SU-DHL-6 (cell line): Measurements from ENCODE around the gene EIF4E.
"Not testable (repeated sequence)": the region's sequence is repeated elsewhere in the genome, so short reads cannot be mapped to it uniquely, and the experiment has no call there.

Experiments used
- H2AFZ ChIP-seq: fragments of 200-600 bp; sonication (generic); 2 replicates; pipeline ENCODE4 v1.6.1; 2014; ENCODE audit warnings: low read depth, mild to moderate bottlenecking, moderate library complexity, mixed read lengths, antibody characterized with exemption, low read length; ENCODE audit not compliant: severe bottlenecking
- H3F3A ChIP-seq: fragments of 200-600 bp; shearing (Covaris generic); 2 replicates; pipeline ENCODE4 v1.6.0; 2016; ENCODE audit warnings: antibody characterized with exemption, mild to moderate bottlenecking; ENCODE audit not compliant: insufficient read depth
- H3K27ac ChIP-seq: fragments of 200-600 bp; sonication (generic); 2 replicates; pipeline ENCODE4 v1.5.1; 2016; ENCODE audit warnings: low read depth, mild to moderate bottlenecking, low read length, moderate library complexity, mixed read lengths
- H3K27me3 ChIP-seq: fragments of 200-600 bp; sonication (generic), shearing (Covaris generic); 2 replicates; pipeline ENCODE4 v1.6.0; 2014; ENCODE audit warnings: mild to moderate bottlenecking, low read length
- H3K36me3 ChIP-seq: fragments of 200-600 bp; sonication (generic); 2 replicates; pipeline ENCODE4 v1.6.1; 2014; ENCODE audit warnings: mild to moderate bottlenecking, low read length, mixed read lengths
- H3K4me2 ChIP-seq: fragments of 300-600, 200-600 bp; shearing (Covaris generic), sonication (generic); 2 replicates; pipeline ENCODE4 v1.6.0; 2014; ENCODE audit warnings: low read length, low read depth, mild to moderate bottlenecking; ENCODE audit not compliant: poor library complexity, severe bottlenecking
- H3K4me3 ChIP-seq: fragments of 200-600 bp; sonication (generic); 2 replicates; pipeline ENCODE4 v1.5.1; 2014; ENCODE audit warnings: antibody characterized with exemption, low read length, mild to moderate bottlenecking, mixed read lengths; ENCODE audit not compliant: insufficient read depth, poor library complexity, severe bottlenecking
- H3K79me2 ChIP-seq: fragments of 200-600 bp; sonication (generic); 2 replicates; pipeline ENCODE4 v1.6.1; 2014; ENCODE audit warnings: mild to moderate bottlenecking, low read length, moderate library complexity; ENCODE audit not compliant: insufficient read depth
- H3K9ac ChIP-seq: fragments of 200-600 bp; sonication (generic); 2 replicates; pipeline ENCODE4 v1.7.0; 2014; ENCODE audit warnings: mild to moderate bottlenecking, low read length
- H3K9me2 ChIP-seq: fragments of 200-600 bp; sonication (generic); replicated peaks from 2 replicates; pipeline ENCODE4 v1.6.1; 2014; ENCODE audit warnings: low read length; ENCODE audit not compliant: insufficient read depth
- H3K9me3 ChIP-seq: fragments of 200-600 bp; sonication (generic); 2 replicates; pipeline ENCODE4 v1.6.1; 2014; ENCODE audit warnings: low read length, mixed read lengths; ENCODE audit not compliant: insufficient read depth
- H4K20me1 ChIP-seq: fragments of 200-600 bp; sonication (generic); 2 replicates; pipeline ENCODE4 v1.6.1; 2014; ENCODE audit warnings: low read depth, mild to moderate bottlenecking, antibody characterized with exemption, low read length, moderate library complexity, mixed read lengths
- EZH2phosphoT487 ChIP-seq: fragments of 200-600 bp; sonication (generic), shearing (Covaris generic); conservative IDR thresholded peaks from 2 replicates; pipeline ENCODE4 v1.6.1; 2018; ENCODE audit warnings: mild to moderate bottlenecking, antibody characterized with exemption, low read length, moderate library complexity, mixed read lengths
- TF ChIP-seq, protein P1 (sequence below): fragments of 200-600 bp; sonication (generic); IDR thresholded peaks from one replicate; pipeline ENCODE4 v1.5.1; 2017; ENCODE audit warnings: antibody characterized with exemption, mild to moderate bottlenecking, low read length, moderate library complexity; ENCODE audit not compliant: insufficient read depth, poor library complexity, severe bottlenecking

EIF4E gene

DNA sequence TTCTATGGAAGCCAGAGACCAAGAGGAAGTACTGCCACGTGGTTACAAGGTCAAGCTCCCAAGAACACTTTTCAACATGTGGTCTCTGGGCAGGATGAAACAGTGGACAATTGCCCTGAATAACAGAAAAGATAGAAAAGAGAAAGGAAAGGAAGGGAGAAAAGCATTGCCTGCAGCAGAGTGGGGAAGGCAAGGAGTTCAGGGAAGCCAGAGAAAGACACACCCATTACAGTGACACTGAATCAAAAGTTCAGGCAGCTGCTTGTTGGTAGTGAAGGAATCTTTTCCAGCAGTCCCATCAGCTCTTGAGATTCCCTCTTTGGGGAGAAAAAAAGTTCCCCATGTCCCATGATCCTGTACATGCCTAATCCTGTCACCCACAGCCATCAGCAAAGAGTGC, 80.5 kb downstream of the EIF4E start:
- H3K4me3 ChIP-seq = no peak overlapping the region

DNA sequence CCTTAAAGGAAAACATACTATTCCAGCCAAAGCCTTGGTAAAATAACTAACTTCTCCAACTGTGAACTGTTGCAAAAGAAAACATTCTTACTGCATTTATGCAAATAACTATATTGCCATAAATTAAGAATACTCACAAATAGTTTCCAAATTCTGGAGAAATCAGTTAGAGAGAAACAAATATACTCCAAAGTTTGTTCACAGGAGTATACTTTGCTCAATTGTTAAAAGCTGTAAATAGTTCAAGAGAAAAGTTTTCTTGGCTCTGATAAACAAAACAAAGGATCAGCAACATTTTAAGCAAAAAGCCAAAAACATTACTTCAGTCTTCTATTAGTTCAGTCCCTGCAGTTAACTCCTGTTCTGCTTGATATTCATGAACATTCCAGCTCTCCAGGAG, 83.0 kb downstream of the EIF4E start:
- H3K27ac ChIP-seq = no peak overlapping the region
- H3K4me2 ChIP-seq = no peak overlapping the region
- no peak overlapping the region for H3K4me3 ChIP-seq
- no peak overlapping the region for H2AFZ ChIP-seq
- no peak overlapping the region for H3K9ac ChIP-seq
- H3K36me3 ChIP-seq = no peaks in the 10 kb centered on the region
- no peaks in the 10 kb centered on the region for H3F3A ChIP-seq
- no peaks in the 10 kb centered on the region for H3K27me3 ChIP-seq
- H3K79me2 ChIP-seq = no peaks in the 10 kb centered on the region
- no peaks in the 10 kb centered on the region for H3K9me2 ChIP-seq
- H3K9me3 ChIP-seq = no peaks in the 10 kb centered on the region
- TF ChIP-seq, protein P1, sequence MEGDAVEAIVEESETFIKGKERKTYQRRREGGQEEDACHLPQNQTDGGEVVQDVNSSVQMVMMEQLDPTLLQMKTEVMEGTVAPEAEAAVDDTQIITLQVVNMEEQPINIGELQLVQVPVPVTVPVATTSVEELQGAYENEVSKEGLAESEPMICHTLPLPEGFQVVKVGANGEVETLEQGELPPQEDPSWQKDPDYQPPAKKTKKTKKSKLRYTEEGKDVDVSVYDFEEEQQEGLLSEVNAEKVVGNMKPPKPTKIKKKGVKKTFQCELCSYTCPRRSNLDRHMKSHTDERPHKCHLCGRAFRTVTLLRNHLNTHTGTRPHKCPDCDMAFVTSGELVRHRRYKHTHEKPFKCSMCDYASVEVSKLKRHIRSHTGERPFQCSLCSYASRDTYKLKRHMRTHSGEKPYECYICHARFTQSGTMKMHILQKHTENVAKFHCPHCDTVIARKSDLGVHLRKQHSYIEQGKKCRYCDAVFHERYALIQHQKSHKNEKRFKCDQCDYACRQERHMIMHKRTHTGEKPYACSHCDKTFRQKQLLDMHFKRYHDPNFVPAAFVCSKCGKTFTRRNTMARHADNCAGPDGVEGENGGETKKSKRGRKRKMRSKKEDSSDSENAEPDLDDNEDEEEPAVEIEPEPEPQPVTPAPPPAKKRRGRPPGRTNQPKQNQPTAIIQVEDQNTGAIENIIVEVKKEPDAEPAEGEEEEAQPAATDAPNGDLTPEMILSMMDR = no peak
- TF ChIP-seq EZH2phosphoT487 = no peak
- no peaks in the 10 kb centered on the region for H4K20me1 ChIP-seq

More for the DNA sequence above, 80.5 kb downstream of the EIF4E start:
- no peaks in the 10 kb centered on the region for H3K9me3 ChIP-seq
- H3F3A ChIP-seq = no peaks in the 10 kb centered on the region
- H4K20me1 ChIP-seq = no peaks in the 10 kb centered on the region
- H3K36me3 ChIP-seq = no peaks in the 10 kb centered on the region
- no peak for TF ChIP-seq EZH2phosphoT487
- TF ChIP-seq, protein P1 = no peak
- H2AFZ ChIP-seq = no peak overlapping the region
- H3K27me3 ChIP-seq = no peaks in the 10 kb centered on the region
- H3K4me2 ChIP-seq = no peak overlapping the region
- no peaks in the 10 kb centered on the region for H3K79me2 ChIP-seq
- no peak overlapping the region for H3K9ac ChIP-seq
- no peak overlapping the region for H3K27ac ChIP-seq
- no peaks in the 10 kb centered on the region for H3K9me2 ChIP-seq

DNA sequence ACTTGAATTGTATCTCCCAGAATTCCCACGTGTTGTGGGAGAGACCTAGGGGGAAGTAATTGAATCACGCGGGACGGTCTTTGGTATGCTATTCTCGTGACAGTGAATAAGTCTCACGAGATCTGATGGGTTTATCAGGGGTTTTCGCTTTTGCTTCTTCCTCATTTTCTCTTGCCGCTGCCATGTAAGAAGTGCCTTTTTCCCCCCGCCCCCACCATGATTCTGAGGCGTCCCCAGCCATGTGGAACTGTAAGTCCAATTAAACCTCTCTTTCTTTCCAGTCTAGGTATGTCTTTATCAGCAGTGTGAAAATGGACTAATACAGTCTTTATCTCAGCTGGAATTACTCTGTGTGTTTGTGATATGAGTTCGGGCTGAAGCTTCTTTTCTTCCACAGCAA, 86.0 kb downstream of the EIF4E start:
- not testable (repeated sequence) for H3K9ac ChIP-seq, H3K79me2 ChIP-seq, H3K4me3 ChIP-seq, H4K20me1 ChIP-seq, H3K4me2 ChIP-seq, H3K9me3 ChIP-seq, H3K27ac ChIP-seq, H3K9me2 ChIP-seq, H2AFZ ChIP-seq, H3F3A ChIP-seq, H3K36me3 ChIP-seq, H3K27me3 ChIP-seq

DNA sequence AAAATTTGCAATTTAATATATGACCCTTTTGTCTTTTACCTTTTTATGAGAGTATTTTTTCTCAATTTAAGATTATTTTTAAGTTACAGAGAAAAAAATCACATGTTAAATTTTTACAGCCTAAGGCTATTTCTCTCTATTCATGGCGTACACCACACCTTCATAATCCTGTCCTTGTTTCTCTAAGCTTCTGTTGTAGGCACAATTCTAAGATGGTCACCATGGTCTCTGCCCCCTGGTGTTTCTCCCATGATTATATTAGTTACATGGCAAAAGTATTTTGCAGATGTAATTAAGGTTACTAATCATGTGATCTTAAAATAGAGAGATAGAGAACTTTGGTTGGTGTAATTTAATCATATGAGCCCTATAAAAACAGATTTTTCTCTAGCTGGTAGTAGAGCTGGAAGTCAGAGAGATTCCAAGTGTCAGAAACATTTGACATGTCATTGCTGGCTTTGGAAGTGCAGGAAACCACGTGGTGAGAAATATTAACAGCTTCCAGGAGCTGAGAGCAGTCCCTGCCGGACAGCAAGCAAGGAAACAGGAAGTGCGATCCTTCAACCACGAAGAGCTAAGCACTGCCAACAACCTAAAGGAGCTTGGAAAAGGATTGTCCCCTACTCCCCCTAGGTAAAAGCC, 89.8 kb downstream of the EIF4E start:
- Histone ChIP-seq H3K4me3 (no peak overlapping the region), H3K9ac (no peak overlapping the region), H3K36me3 (no peaks in the 10 kb centered on the region), H3K27ac (no peak overlapping the region), H2AFZ (no peak overlapping the region), H3K9me3 (no peaks in the 10 kb centered on the region), H4K20me1 (no peaks in the 10 kb centered on the region), H3K4me2 (no peak overlapping the region), H3F3A (no peaks in the 10 kb centered on the region), H3K9me2 (no peaks in the 10 kb centered on the region), H3K27me3 (no peaks in the 10 kb centered on the region), H3K79me2 (no peaks in the 10 kb centered on the region)
- no peak for TF ChIP-seq EZH2phosphoT487
- TF ChIP-seq, protein P1 = no peak
